Testis (tissue), 3 donors: ENCODE data around the gene VENTX. TPM values are rescaled to one million over a fixed set of nuclear protein-coding genes. Genes with fewer than 3 reads are reported as not detected.

Experiments used
- DNase-seq: peaks from one replicate; pipeline ENCODE4 v3.0.0-alpha.2; 2019
- H3K27ac ChIP-seq, 2 donors: fragments of 200-600 bp; sonication (generic); one replicate each; pipeline ENCODE4 v1.5.1; 2019
- H3K27me3 ChIP-seq: fragments of 200-600 bp; sonication (generic); one replicate; pipeline ENCODE4 v1.5.1; 2019
- H3K36me3 ChIP-seq: fragments of 200-600 bp; sonication (generic); one replicate; pipeline ENCODE4 v1.5.1; 2017; ENCODE audit warnings: low read depth; ENCODE audit errors: missing control alignments
- H3K4me1 ChIP-seq: fragments of 200-600 bp; sonication (generic); one replicate; pipeline ENCODE4 v1.5.1; 2019
- H3K4me3 ChIP-seq, 2 donors: fragments of 200-600 bp; sonication (generic); one replicate each; pipeline ENCODE4 v1.5.1; 2017 to 2019
- H3K9me3 ChIP-seq: fragments of 200-600 bp; sonication (generic); one replicate; pipeline ENCODE4 v1.5.1; 2017
- CTCF ChIP-seq, 3 experiments: fragments of 450-650 bp in 2 of 3; fragments of 200-600 bp in 1 of 3; sonication (generic) in 1 of 3; IDR thresholded peaks; one replicate each; pipeline ENCODE4 v1.5.1; 2016 to 2019; ENCODE audit warnings: antibody characterized with exemption in 3 of 3, mild to moderate bottlenecking in 2 of 3, moderate library complexity in 1 of 3
- POLR2A ChIP-seq: fragments of 450-650 bp; IDR thresholded peaks from one replicate; pipeline ENCODE4 v1.6.1; 2017; ENCODE audit warnings: antibody characterized with exemption, mild to moderate bottlenecking, moderate library complexity
- WGBS, 2 donors: methylation state at CpG; one replicate each; pipeline ENCODE4 v1.1.5; 2018; 5-methylcytosine and 5-hydroxymethylcytosine counted together
- intact Hi-C: fragments of 100-400 bp; cut with DNase I; formaldehyde crosslinking; loops from one replicate; pipeline ENCODE4 v1.15.1; 2023; ENCODE audit warnings: low total_unique reads
- polyA plus RNA-seq: library from polyadenylated mRNA; stranded (reverse); fragments of 350-450 nt; fragmentation: Illumina TruSeq; extraction: RNeasy Lipid Tissue Mini Kit (QIAGEN cat#74804); gene quantifications from one replicate; pipeline ENCODE4 v1.2.3, GENCODE V29; 2014; ENCODE audit warnings: low read depth, low replicate concordance; ENCODE audit not compliant: insufficient read depth
- total RNA-seq, 2 donors: library from RNA; depleted of rRNA; stranded (reverse); fragments of >200 nt; gene quantifications; one replicate each; pipeline ENCODE4 v1.2.3, GENCODE V29; 2016

Gene VENTX
- total and polyA plus RNA-seq, 3 donors from 2014 or later: 1.5 to 3.5 (median 2.2) TPM

GRCh38 chr10:133224076-133224475, 13.6 kb upstream of the VENTX start:
- Histone ChIP-seq H3K4me1 (peaks cover 4% of the 10 kb centered on the region), H3K4me3 (no peak overlapping the region), H3K27me3 (no peaks in the 10 kb centered on the region), H3K27ac (no peak overlapping the region), H3K9me3 (no peaks in the 10 kb centered on the region), H3K36me3 (no peaks in the 10 kb centered on the region)
- 74 to 87% methylated on average over 7 to 14 of the region's 14 CpGs for WGBS, 2 donors
- intact Hi-C loops: no loop called here
- TF ChIP-seq POLR2A: no peak
- TF ChIP-seq CTCF (IDR thresholded peaks at IDR 0.05): no peak
- DNase-seq: no peak

- no peak overlapping the region for H3K27ac ChIP-seq
- TF ChIP-seq CTCF (IDR thresholded peaks at IDR 0.05): no peak
- no peak for TF ChIP-seq POLR2A
- no peaks in the 10 kb centered on the region for H3K27me3 ChIP-seq
- DNase-seq: peak; percentile 81
- no peaks in the 10 kb centered on the region for H3K9me3 ChIP-seq
- H3K4me1 ChIP-seq: peaks cover 4% of the 10 kb centered on the region
- WGBS, 2 donors: 30 to 47% methylated on average over 17 to 25 of the region's 25 CpGs
- intact Hi-C loops: no loop called here
- H3K4me3 ChIP-seq: peak overlapping the region in 1 of 2 donors; percentile 13
- H3K36me3 ChIP-seq: no peaks in the 10 kb centered on the region
These were observed 12.8 kb upstream of the VENTX start for GRCh38 chr10:133224756-133225372.

GRCh38 chr10:133225707-133226191, 11.9 kb upstream of the VENTX start:
- no peak for DNase-seq
- Histone ChIP-seq H3K9me3 (no peaks in the 10 kb centered on the region), H3K36me3 (no peaks in the 10 kb centered on the region), H3K27ac (no peak overlapping the region), H3K27me3 (no peaks in the 10 kb centered on the region), H3K4me1 (peaks cover 4% of the 10 kb centered on the region), H3K4me3 (no peak overlapping the region)
- intact Hi-C loops: no loop called here
- WGBS, 2 donors: 87 to 96% methylated on average over 12 to 23 of the region's 23 CpGs
- TF ChIP-seq CTCF (IDR thresholded peaks at IDR 0.05) (no peak), POLR2A (no peak)

GRCh38 chr10:133226251-133226808, 11.3 kb upstream of the VENTX start:
- WGBS, 2 donors: 84 to 90% methylated on average over 21 to 30 of the region's 30 CpGs
- H3K27me3 ChIP-seq: no peaks in the 10 kb centered on the region
- no peaks in the 10 kb centered on the region for H3K9me3 ChIP-seq
- intact Hi-C loops: no loop called here
- DNase-seq: no peak
- no peak overlapping the region for H3K27ac ChIP-seq
- peaks cover 4% of the 10 kb centered on the region for H3K4me1 ChIP-seq
- no peaks in the 10 kb centered on the region for H3K36me3 ChIP-seq
- no peak for TF ChIP-seq CTCF (IDR thresholded peaks at IDR 0.05)
- no peak for TF ChIP-seq POLR2A
- H3K4me3 ChIP-seq: no peak overlapping the region

- TF ChIP-seq POLR2A (no peak), CTCF (IDR thresholded peaks at IDR 0.05) (no peak)
- no peaks in the 10 kb centered on the region for H3K9me3 ChIP-seq
- no peaks in the 10 kb centered on the region for H3K27me3 ChIP-seq
- DNase-seq: no peak
- intact Hi-C loops: no loop called here
- peaks cover 4% of the 10 kb centered on the region for H3K4me1 ChIP-seq
- H3K36me3 ChIP-seq: no peaks in the 10 kb centered on the region
- no peak overlapping the region for H3K27ac ChIP-seq
- H3K4me3 ChIP-seq: no peak overlapping the region
- 93 to 95% methylated on average over 21 of the region's 21 CpGs for WGBS, 2 donors
These were observed 10.4 kb upstream of the VENTX start for GRCh38 chr10:133227256-133227655.
